Endothelial cell (in vitro differentiated cells): ENCODE data around the gene PRKCH. TPM values are rescaled to one million over a fixed set of nuclear protein-coding genes. Genes with fewer than 3 reads are reported as not detected.
"Not testable (repeated sequence)": the region's sequence is repeated elsewhere in the genome, so short reads cannot be mapped to it uniquely, and the experiment has no call there.

Experiments used
- DNase-seq: peaks from one replicate; pipeline ENCODE4 v3.0.0; 2021; ENCODE audit warnings: low spot score
- H3K27ac Mint-ChIP-seq: one replicate; pipeline ENCODE4 v1.8.0; 2021; ENCODE audit warnings: mixed read lengths, inconsistent platforms; ENCODE audit not compliant: unreplicated experiment
- H3K27me3 Mint-ChIP-seq: one replicate; pipeline ENCODE4 v1.8.0; 2021; ENCODE audit warnings: mild to moderate bottlenecking, moderate library complexity, mixed read lengths, inconsistent platforms; ENCODE audit not compliant: unreplicated experiment
- H3K36me3 Mint-ChIP-seq: one replicate; pipeline ENCODE4 v1.8.0; 2021; ENCODE audit warnings: mild to moderate bottlenecking, low read depth, mixed read lengths, inconsistent platforms; ENCODE audit not compliant: unreplicated experiment
- H3K4me1 Mint-ChIP-seq: one replicate; pipeline ENCODE4 v1.8.0; 2021; ENCODE audit warnings: mild to moderate bottlenecking, mixed read lengths, inconsistent platforms; ENCODE audit not compliant: unreplicated experiment
- H3K4me3 Mint-ChIP-seq: one replicate; pipeline ENCODE4 v1.8.0; 2021; ENCODE audit warnings: mild to moderate bottlenecking, mixed read lengths, inconsistent platforms; ENCODE audit not compliant: unreplicated experiment
- H3K9me3 Mint-ChIP-seq: one replicate; pipeline ENCODE4 v1.8.0; 2021; ENCODE audit warnings: mixed read lengths, inconsistent platforms; ENCODE audit not compliant: unreplicated experiment
- CTCF ChIP-seq: fragments of 200-600 bp; sonication (generic); IDR thresholded peaks from one replicate; pipeline ENCODE4 v1.5.0; 2021; ENCODE audit warnings: antibody characterized with exemption; ENCODE audit not compliant: unreplicated experiment
- total RNA-seq: library from RNA; stranded (reverse); fragmentation: NEBNext Ultra II Directional; extraction: Animal tissue kit (Norgen Biotek cat#: 25700); gene quantifications from one replicate; pipeline ENCODE4 v1.2.1, GENCODE V29; 2021; ENCODE audit not compliant: unreplicated experiment

PRKCH gene
- total RNA-seq, 1 donor from 2014 or later = 42.5 TPM

GRCh38 chr14:61319706-61320105, 1.7 kb upstream of the PRKCH start:
- DNase-seq = no peak
- H3K4me1 Mint-ChIP-seq = peaks cover 16% of the 10 kb centered on the region
- no peak for TF ChIP-seq CTCF
- peaks cover 8% of the 10 kb centered on the region for H3K27me3 Mint-ChIP-seq
- no peak overlapping the region for H3K27ac Mint-ChIP-seq
- no peaks in the 10 kb centered on the region for H3K36me3 Mint-ChIP-seq
- peaks cover 1% of the 10 kb centered on the region for H3K9me3 Mint-ChIP-seq
- H3K4me3 Mint-ChIP-seq = no peak overlapping the region

DNA sequence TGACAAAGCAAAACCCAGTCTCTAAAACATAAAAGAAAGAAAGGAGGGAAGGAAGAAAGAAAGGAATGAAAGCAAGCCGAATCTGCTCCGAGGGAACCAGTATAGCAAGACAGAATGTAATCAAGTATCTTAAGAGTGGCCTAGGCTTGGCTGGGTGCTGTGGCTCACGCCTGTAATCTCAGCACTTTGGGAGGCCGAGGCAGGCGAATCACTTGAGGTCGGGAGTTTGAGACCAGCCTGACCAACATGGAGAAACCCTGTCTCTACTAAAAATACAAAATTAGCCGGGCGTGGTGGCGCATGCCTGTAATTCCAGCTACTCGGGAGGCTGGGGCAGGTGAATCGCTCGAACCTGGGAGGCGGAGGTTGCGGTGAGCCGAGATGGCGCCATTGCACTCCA, 1.2 kb upstream of the PRKCH start:
- not testable (repeated sequence) for H3K9me3 Mint-ChIP-seq, DNase-seq, H3K36me3 Mint-ChIP-seq, H3K27ac Mint-ChIP-seq, H3K27me3 Mint-ChIP-seq, H3K4me3 Mint-ChIP-seq
- H3K4me1 Mint-ChIP-seq = peaks cover 16% of the 10 kb centered on the region

DNA sequence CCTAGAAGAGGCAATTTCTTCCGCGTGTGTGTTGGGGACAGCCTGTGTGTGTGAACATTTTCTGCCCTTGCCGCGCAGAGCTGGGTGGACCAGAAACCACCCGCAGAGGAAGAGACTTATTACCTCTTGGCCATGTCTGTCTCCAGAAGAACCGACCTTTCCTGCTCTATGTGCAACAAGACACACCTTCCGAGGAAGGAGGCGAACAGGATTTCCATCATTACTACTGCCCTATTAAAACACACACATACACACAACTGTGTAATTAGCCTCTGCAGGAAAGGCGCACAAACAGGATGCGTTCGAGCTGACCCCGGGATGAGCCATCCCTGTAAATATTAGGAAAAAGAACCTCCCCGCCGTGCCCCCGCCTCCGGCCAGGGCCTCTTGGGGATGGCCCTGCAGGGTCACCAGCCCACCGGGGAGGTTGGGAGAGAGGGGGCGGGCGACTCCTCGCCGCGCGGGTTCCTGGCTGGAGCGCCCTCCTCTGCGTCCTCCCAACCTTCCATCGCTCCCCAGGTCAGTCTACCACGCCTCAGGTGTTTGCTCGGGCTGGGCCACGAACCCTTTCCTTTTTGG, 484 bp upstream of the PRKCH start:
- no peak for TF ChIP-seq CTCF
- DNase-seq = no peak
- H3K9me3 Mint-ChIP-seq = no peaks in the 10 kb centered on the region
- peaks cover 8% of the 10 kb centered on the region for H3K36me3 Mint-ChIP-seq
- H3K4me3 Mint-ChIP-seq = peak overlapping the region; percentile 84
- H3K4me1 Mint-ChIP-seq = peaks cover 16% of the 10 kb centered on the region
- H3K27ac Mint-ChIP-seq = peak overlapping the region; percentile 32
- H3K27me3 Mint-ChIP-seq = peaks cover 8% of the 10 kb centered on the region

DNA sequence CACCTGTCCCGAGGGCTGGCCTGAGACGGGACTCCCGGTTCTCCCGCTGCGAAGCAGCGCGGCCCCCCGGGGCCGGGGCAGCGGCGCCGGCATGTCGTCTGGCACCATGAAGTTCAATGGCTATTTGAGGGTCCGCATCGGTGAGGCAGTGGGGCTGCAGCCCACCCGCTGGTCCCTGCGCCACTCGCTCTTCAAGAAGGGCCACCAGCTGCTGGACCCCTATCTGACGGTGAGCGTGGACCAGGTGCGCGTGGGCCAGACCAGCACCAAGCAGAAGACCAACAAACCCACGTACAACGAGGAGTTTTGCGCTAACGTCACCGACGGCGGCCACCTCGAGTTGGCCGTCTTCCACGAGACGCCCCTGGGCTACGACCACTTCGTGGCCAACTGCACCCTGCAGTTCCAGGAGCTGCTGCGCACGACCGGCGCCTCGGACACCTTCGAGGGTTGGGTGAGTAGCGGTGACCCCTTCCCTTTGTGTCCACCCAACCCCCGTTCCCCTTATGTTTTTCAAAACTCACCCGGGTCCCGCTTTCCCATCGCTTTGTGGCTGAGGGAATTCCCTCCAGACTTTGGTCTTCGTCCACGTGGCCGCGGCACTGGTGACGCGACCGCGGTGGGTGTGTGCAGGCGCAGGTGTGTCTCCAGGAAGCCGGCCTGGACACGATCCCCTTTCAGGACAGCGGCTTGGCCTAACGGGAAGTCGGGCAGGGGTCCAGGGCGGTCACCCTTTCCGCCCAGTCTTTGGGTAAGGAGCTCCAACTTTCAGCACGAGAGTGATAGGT, 826 bp downstream of the PRKCH start:
- Mint-ChIP-seq H3K4me3 (peak overlapping the region; percentile 92), H3K9me3 (no peaks in the 10 kb centered on the region), H3K4me1 (peaks cover 23% of the 10 kb centered on the region), H3K27me3 (peaks cover 7% of the 10 kb centered on the region), H3K36me3 (peaks cover 14% of the 10 kb centered on the region), H3K27ac (no peak overlapping the region)
- no peak for DNase-seq
- no peak for TF ChIP-seq CTCF

DNA sequence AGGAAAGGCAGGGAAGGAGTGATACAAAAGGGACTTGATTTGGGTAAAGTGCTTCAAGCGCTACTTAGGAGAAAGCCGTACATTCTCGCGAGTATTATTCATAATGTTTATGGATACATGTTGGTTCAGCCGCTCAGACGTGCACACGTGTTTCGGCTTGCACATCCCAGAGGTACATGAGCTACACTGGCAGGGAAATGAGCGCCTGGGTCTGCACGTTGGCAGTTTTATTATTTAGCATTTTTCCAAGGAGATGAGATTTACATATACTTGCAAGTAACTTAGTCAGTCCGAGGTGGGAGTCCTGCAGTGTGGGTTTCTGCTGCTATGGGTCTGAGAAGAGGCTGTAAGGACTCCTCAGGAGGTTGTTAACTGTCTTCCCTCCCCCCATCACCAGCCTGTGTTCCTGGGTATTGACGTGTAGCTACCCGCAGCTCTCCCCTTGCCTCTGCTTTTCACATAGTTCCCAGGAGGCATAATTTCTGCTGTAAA, 1.5 kb downstream of the PRKCH start:
- Mint-ChIP-seq H3K4me3 (peak overlapping the region; percentile 92), H3K9me3 (no peaks in the 10 kb centered on the region), H3K36me3 (peaks cover 14% of the 10 kb centered on the region), H3K27me3 (peaks cover 7% of the 10 kb centered on the region), H3K4me1 (peaks cover 26% of the 10 kb centered on the region), H3K27ac (no peak overlapping the region)
- DNase-seq = no peak
- no peak for TF ChIP-seq CTCF
